ENCODE results near the gene GLOD4. TPM values are rescaled to one million over a fixed set of nuclear protein-coding genes. Genes with fewer than 3 reads are reported as not detected.

Gene GLOD4
- total and polyA plus RNA-seq, 2 experiments from 2014 or later, result 76.8 to 85.3 TPM

- no peak for DNase-seq (ENCODE audit: low read depth in 1 of 2, low spot score in 1 of 2)
- Histone ChIP-seq H3K27ac (no peak overlapping the region), H3K27me3 (no peaks in the 10 kb centered on the region), H3K4me1 (ENCODE audit: low read depth) (peaks cover 6% of the 10 kb centered on the region), H3K36me3 (no peaks in the 10 kb centered on the region), H3K9me3 (ENCODE audit: low read depth) (no peaks in the 10 kb centered on the region), H3K4me3 (no peak overlapping the region)
- no peak for TF ChIP-seq CTCF (IDR thresholded peaks at IDR 0.05; ENCODE audit: low read depth, low read length)
Observed at GRCh38 chr17:728911-729310, 53.2 kb downstream of the GLOD4 start.

- Histone ChIP-seq H3K9me3 (ENCODE audit: low read depth) (no peaks in the 10 kb centered on the region), H3K4me3 (no peak overlapping the region), H3K27me3 (no peaks in the 10 kb centered on the region), H3K27ac (no peak overlapping the region), H3K36me3 (no peaks in the 10 kb centered on the region), H3K4me1 (ENCODE audit: low read depth) (no peaks in the 10 kb centered on the region)
- no peak for TF ChIP-seq CTCF (IDR thresholded peaks at IDR 0.05; ENCODE audit: low read depth, low read length)
- DNase-seq (ENCODE audit: low read depth in 1 of 2, low spot score in 1 of 2), result no peak
Observed at GRCh38 chr17:726271-726919, 55.7 kb downstream of the GLOD4 start.

GRCh38 chr17:725746-726145 lies 56.3 kb downstream of the GLOD4 start:
- Histone ChIP-seq H3K36me3 (no peaks in the 10 kb centered on the region), H3K27me3 (no peaks in the 10 kb centered on the region), H3K4me1 (ENCODE audit: low read depth) (no peaks in the 10 kb centered on the region), H3K9me3 (ENCODE audit: low read depth) (no peaks in the 10 kb centered on the region), H3K4me3 (no peak overlapping the region), H3K27ac (no peak overlapping the region)
- no peak for TF ChIP-seq CTCF (IDR thresholded peaks at IDR 0.05; ENCODE audit: low read depth, low read length)
- DNase-seq (ENCODE audit: low read depth in 1 of 2, low spot score in 1 of 2), result no peak

GRCh38 chr17:725084-725483 lies 57.0 kb downstream of the GLOD4 start:
- Histone ChIP-seq H3K27ac (no peak overlapping the region), H3K4me1 (ENCODE audit: low read depth) (no peaks in the 10 kb centered on the region), H3K36me3 (no peaks in the 10 kb centered on the region), H3K4me3 (no peak overlapping the region), H3K27me3 (no peaks in the 10 kb centered on the region), H3K9me3 (ENCODE audit: low read depth) (no peaks in the 10 kb centered on the region)
- DNase-seq (ENCODE audit: low read depth in 1 of 2, low spot score in 1 of 2), result no peak
- no peak for TF ChIP-seq CTCF (IDR thresholded peaks at IDR 0.05; ENCODE audit: low read depth, low read length)

GRCh38 chr17:721540-721937 lies 60.5 kb downstream of the GLOD4 start:
- TF ChIP-seq CTCF (IDR thresholded peaks at IDR 0.05; ENCODE audit: low read depth, low read length), result no peak
- no peak for DNase-seq (ENCODE audit: low read depth in 1 of 2, low spot score in 1 of 2)
- no peak overlapping the region for H3K27ac ChIP-seq
- no peaks in the 10 kb centered on the region for H3K4me1 ChIP-seq (ENCODE audit: low read depth)
- no peaks in the 10 kb centered on the region for H3K27me3 ChIP-seq
- no peak overlapping the region for H3K4me3 ChIP-seq
- H3K36me3 ChIP-seq, result no peaks in the 10 kb centered on the region
- H3K9me3 ChIP-seq (ENCODE audit: low read depth), result no peaks in the 10 kb centered on the region
